NCI-H345 treated with DMSO at 0.1 percent for 48 hours (cell line): ENCODE measurements around the gene RAPGEF3.

ENCODE experiments used
- DNase-seq: peaks from one replicate; lab custom pipeline; 2025; ENCODE audit not compliant: unreplicated experiment; lab: John Stamatoyannopoulos, UW

RAPGEF3 gene

DNA sequence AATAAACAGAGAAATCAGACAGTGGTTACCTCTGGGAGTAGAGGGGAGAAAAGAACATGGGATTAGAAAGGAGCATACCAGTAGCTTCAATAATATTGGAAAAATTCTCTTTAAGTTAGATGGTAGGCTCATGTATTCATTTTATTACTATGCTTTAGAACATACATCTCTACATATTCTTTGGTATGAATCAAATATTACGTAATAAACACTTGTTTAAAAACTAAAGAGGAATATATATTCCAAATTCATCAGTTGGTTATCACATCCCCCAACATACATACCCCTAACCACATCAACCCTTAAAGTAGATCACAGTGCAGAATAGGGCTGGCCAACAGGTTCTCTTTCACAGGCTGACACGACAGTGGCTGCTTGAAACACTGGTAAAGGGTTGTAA, 58.4 kb downstream of the RAPGEF3 start:
- no peak for DNase-seq

DNA sequence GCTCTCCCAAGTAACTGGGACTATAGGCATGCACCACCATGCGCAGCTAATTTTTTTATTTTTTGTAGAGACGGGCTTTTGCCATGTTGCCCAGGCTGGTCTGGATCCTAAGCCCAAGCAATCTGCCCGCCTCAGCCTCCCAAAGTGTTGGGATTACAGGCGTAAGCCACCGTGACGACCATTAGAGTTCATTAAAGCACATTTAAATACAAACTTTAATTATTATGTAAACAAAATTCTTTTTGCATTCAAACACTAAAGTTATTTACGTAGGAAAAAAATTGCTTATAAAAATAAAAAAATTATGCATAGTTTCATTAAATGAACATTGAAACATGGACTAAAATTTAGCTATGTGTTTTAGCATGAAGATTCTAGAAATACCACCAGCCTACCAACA, 60.0 kb downstream of the RAPGEF3 start:
- no peak for DNase-seq

DNA sequence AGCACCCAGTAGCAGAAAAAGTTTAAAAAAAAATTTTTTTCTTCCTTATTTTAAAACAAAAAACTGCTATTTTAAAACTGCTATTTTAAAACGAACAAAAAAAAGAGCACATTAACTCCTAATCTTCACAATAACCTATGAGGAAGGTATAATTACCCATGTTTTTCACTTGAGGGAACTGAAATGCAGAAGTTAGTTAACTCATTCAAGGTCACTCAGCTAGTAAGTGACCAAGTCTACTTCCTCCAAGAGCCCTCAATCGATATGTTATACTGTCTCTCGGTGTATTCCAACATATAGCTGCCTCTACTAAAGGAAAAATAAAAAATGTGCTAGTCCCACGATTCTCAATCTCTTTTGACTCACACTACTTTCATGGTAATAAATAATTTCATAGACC, 60.6 kb downstream of the RAPGEF3 start:
- no peak for DNase-seq

DNA sequence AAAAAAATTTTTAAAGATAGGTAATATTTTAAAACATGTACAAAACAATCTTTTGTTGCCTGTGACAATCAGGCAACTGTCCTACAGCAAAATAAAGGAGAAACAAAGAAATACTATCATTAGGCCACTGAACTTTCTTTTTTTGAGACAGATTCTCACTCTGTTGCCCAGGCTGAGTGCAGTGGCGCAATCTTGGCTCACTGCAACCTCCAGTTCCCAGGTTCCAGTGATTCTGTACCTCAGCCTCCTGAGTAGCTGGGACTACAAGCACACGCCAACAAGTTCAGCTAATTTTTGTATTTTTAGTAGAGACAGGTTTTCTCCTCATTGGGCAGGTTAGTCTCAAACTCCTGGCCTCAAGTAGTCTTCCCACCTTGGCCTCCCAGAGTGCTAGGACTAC, 69.5 kb downstream of the RAPGEF3 start:
- DNase-seq: no peak

DNA sequence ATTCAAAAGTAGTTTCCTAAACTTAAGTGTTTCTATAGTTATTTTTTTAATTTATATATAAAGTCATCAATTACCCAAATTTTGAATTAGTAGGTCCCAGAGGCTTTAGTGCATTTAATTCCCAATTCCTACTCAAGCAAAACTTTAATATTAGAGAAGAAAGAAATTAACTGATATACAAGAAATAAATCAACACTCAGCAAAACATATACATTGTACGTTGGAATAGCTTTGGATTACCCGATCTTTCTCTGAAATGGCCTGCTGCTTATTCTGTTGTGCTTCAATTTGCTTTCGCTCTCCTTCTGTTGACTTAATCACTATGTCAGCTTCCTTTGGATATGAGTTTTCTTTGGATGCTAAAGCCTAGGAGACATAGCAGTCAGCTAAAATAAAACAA, 71.0 kb downstream of the RAPGEF3 start:
- no peak for DNase-seq

DNA sequence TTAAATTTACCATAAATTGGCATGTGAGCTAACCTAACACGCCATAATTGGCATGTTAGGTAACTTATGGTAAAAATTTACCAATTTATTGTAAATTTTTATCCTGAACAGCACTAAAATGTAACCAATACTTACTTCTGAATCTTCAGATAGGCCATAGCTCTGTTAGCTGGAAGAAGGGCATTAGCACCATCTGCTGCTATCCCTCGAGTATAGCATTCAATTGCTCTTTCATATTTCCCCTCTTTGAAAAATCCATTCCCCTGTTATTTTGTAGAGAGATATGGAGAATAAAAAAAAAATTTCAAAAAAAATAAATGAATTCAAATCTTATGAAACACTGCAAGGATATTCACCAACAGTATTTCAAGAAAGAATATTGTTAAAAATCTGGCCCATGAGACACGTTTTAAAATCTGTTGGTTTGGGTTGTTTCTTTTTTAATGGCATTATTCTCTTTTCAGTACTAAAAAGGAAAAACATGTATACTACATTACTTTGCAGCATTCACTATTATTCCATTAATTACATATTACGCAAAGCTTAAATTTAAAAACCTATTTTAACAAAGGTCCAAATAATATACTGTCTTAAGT, 71.9 kb downstream of the RAPGEF3 start:
- DNase-seq: no peak
